Measurements from ENCODE around the gene NUP153.

NUP153 gene

DNA sequence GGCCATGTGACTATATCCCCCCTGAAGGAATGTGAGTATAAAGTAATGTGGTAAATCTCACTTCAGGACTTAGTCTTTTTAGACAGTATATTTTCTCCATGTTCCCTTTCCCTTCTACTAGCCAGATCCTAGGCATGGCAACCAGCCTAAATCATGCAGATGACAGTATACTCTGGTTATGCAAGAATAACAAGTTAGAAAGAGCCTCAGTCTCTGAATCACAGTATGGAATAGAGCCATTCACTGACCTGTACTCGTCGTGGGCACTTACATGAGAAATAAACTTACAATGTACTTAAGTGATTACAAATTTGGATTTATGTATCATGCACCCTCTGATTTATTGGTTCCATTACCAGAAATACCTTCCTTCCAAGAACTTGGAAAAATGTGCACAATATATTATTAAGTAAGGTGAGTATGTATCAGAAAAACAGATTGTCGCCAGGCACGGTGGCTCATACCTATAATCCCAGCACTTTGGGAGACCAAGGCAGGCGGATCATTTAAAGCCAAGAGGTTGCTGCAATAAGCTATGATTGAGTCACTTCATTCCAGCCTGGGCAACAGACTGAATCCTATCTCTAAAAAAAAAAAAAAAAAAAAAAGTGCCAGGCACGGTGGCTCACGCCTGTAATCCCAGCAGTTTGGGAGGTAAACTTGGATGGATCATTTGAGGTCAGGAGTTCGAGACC is 131.7 kb downstream of the NUP153 start:
- DNase-seq (ENCODE audit: extremely low read depth in 1 of 2, low read depth in 1 of 2), result no peak

DNA sequence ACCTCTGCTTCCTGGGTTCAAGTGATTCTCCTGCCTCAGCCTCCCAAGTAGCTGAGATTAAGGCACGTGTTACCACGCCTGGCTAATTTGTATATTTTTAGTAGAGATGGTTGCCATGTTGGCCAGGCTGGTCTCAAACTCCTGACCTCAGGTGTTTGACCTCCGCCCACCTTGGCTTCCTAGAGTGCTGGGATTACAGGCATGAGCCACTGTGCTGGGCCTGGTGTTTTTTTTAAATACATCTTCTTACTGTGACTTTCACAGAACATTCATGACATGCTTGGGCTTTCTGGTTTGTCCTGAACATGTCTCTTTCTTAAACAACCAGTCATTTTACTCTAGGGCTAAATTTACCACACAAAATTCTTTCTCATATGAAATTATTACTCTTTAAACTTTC is 141.3 kb downstream of the NUP153 start:
- no peak for DNase-seq (ENCODE audit: extremely low read depth in 1 of 2, low read depth in 1 of 2)

All from stimulated activated CD8-positive, alpha-beta memory T cell treated with anti-CD3 and anti-CD28 coated beads, Interleukin-7, amount 100 ng/mL, for 48 hours (primary cell).